ENCODE results near the gene GADD45GIP1.
A peak's percentile ranks its signal among the peaks of the same experiment; 100 is the strongest.

GRCh38 chr19:12937927-12938778 lies 18.9 kb downstream of the GADD45GIP1 start, which contains the start of gene CALR:
- TF ChIP-seq POLR2AphosphoS5 (IDR thresholded peaks at IDR 0.05; ENCODE audit: low read depth, low read length) (peak; percentile 99), CTCF (IDR thresholded peaks at IDR 0.05 in 2 of 3, conservative IDR thresholded peaks at IDR 0.05 in 1 of 3; ENCODE audit: borderline replicate concordance in 1 of 3, insufficient read depth in 1 of 3, low read depth in 2 of 3, low read length in 2 of 3) (no peak), ZBTB33 (IDR thresholded peaks at IDR 0.05; ENCODE audit: extremely low read depth, insufficient replicate concordance, low read length) (no peak)
